Astrocyte of the spinal cord (primary cell): ENCODE data around the gene FHIT.

Experiments used
- DNase-seq: peaks from one replicate; pipeline ENCODE4 v3.0.0; 2011; ENCODE audit warnings: low read depth, low spot score
- H3K4me3 ChIP-seq: 2 replicates; pipeline ENCODE4 v1.5.1; 2011; ENCODE audit warnings: low read depth, mild to moderate bottlenecking, low read length, moderate library complexity
- in situ Hi-C: cut with HindIII; loops from 2 replicates; pipeline ENCODE4 v1.10.0; 2017; ENCODE audit warnings: low sequenced_read_pairs
- TF ChIP-seq, protein P1 (sequence below): IDR thresholded peaks from 2 replicates; pipeline ENCODE4 v1.5.1; 2012; ENCODE audit warnings: low read depth, mild to moderate bottlenecking, low read length, inconsistent platforms

FHIT gene

DNA sequence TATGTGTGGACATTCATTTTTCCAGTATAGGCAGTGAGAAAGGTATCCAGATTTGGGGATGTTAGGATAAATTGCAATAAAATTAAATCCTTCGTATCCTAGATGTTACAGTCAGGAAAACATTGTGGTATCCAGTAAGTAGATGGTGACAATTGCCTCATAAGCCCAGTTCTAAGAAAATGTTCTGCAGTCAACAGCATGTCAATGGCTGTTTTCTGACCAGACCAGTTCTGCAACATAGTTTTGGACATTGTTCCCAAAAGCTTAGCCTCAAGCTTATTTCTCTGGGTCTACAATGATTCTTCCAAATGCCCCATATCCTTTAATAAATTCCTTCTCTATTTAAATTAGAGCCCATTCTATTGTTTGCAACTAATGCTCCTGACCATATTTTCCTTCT lies 480.7 kb downstream of the FHIT start:
- H3K4me3 ChIP-seq, result no peak overlapping the region
- TF ChIP-seq, protein P1, sequence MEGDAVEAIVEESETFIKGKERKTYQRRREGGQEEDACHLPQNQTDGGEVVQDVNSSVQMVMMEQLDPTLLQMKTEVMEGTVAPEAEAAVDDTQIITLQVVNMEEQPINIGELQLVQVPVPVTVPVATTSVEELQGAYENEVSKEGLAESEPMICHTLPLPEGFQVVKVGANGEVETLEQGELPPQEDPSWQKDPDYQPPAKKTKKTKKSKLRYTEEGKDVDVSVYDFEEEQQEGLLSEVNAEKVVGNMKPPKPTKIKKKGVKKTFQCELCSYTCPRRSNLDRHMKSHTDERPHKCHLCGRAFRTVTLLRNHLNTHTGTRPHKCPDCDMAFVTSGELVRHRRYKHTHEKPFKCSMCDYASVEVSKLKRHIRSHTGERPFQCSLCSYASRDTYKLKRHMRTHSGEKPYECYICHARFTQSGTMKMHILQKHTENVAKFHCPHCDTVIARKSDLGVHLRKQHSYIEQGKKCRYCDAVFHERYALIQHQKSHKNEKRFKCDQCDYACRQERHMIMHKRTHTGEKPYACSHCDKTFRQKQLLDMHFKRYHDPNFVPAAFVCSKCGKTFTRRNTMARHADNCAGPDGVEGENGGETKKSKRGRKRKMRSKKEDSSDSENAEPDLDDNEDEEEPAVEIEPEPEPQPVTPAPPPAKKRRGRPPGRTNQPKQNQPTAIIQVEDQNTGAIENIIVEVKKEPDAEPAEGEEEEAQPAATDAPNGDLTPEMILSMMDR, result no peak
- no peak for DNase-seq
- in situ Hi-C loops, result no loop called here

DNA sequence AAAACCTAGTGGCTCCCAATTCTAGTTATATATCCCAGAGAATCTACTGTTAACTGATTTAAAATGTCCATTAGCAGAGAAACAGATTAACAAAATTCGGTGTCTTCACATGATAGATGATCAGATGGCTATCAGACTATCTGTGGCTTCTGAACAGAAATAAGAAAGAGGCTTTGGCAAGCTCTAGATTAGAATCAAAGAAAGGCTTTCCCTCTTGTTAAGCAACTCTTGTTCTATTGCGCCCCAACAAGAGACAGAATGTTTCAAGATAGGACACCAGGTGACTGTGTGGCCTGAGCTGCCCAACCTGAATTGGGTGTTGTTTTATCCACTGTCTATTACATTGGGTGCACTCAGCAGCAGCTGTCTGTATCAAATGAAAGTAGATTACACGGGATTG lies 483.7 kb downstream of the FHIT start:
- no peak overlapping the region for H3K4me3 ChIP-seq
- in situ Hi-C loops, result no loop called here
- no peak for DNase-seq
- TF ChIP-seq, protein P1, result no peak

DNA sequence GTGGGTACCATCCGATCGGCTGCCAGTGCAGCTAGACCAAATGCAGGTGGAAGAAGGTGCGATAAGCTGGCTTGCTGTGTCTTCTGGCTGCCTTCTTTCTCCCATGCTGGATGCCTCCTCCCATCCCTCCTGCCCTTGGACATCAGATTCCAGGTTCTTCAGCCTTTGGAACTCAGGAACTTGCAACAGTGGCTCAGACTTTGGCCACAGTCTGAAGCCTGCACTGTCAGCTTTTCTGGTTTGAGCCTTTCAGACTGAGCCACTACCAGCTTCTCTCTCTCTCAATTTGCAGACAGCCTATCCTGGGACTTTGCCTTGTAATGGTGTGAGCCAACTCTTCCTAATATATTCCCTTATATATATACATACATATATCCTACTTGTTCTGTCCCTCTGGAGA lies 485.5 kb downstream of the FHIT start:
- no peak for DNase-seq
- H3K4me3 ChIP-seq, result no peak overlapping the region
- in situ Hi-C loops, result no loop called here
- TF ChIP-seq, protein P1, result no peak

DNA sequence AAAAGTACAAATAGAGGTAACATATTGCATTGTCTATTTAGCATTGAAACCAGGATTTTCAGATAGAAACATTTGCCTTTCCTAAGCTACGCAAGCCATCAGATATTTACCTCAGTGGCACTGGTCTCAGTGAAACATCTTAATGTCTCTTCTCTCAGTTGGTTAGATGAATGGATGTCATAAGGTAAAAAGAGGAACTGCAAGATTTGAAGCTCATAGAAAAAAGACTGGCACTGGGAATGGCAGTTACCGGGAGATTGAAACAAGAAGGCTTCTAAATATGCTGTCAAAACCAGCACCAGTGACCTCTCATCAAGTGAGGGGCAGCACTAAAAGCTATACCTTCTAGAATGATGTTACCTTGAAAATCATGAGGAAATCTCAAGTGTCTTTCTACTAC lies 486.4 kb downstream of the FHIT start:
- H3K4me3 ChIP-seq, result no peak overlapping the region
- no peak for DNase-seq
- TF ChIP-seq, protein P1, result no peak
- in situ Hi-C loops, result no loop called here

DNA sequence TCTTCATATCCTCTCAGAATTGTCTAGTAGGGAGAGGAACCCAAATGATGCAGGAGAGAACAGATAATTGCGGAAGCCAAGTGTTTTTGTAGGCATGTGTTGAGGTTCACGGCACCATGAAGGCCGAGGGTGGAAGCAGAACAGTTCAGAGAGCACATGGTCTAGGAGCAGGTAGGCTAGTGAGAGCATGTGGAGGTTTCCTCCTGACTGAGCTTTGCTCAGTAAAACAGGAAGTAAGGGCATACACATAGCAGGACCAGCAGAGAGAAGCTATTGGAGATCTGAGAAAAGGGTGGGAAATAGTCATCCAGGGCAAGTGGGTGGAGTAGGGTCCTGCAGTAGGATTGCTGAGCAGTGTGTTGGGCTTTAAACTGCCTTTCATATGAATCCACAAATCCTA lies 491.1 kb downstream of the FHIT start:
- H3K4me3 ChIP-seq, result no peak overlapping the region
- TF ChIP-seq, protein P1, result no peak
- in situ Hi-C loops, result no loop called here
- DNase-seq, result no peak

DNA sequence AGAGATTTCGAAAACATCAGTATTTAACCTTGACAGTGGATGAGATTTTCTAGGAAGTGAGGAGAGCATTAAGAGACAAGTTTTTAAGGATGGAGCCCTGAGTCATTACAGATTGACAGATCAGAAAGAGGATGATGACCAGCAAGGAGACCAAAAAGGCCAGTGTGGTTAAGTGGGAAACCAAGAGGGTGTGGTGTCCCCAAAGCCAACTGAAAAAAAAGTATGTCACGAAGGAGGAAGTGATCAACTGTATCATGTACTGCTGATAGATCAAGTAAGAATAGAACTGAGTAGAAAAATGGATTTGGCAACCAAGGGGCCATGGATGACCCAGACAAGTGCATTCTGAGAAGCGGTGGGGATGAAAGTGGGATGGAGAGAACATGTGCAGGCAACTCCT lies 491.8 kb downstream of the FHIT start:
- H3K4me3 ChIP-seq, result no peak overlapping the region
- TF ChIP-seq, protein P1, result no peak
- DNase-seq, result no peak
- in situ Hi-C loops, result no loop called here

DNA sequence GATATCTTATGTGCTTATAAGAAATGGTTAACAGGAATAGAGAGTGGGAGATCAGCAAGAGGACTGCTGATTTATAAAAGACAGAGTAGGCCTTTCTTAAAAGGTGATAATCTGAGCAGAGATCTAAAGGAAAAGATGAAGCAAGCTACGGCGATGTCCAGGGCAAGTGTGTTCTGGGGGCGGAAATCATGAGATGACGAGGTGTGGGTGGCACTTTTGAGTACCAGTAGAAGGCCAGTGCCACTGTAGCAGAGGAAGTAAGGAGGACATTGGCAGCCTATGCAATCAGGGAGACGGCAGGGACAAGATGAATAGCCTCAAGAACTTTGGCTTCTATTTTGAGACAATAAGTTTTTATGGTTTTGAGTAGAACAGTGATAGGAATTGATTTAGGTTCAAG lies 492.4 kb downstream of the FHIT start:
- no peak overlapping the region for H3K4me3 ChIP-seq
- in situ Hi-C loops, result no loop called here
- DNase-seq, result no peak

More for the DNA sequence above, 492.4 kb downstream of the FHIT start:
- TF ChIP-seq, protein P1, result no peak
